CD4-positive, alpha-beta T cell (primary cell): ENCODE results near the gene ZNF22. TPM values are rescaled to one million over a fixed set of nuclear protein-coding genes. Genes with fewer than 3 reads are reported as not detected.

Experiments used
- ATAC-seq: fragments of 200-7000 bp; cut with Tn5 transposase; one replicate; pipeline ENCODE4 v1.10.0; 2022; ENCODE audit warnings: mild to moderate bottlenecking; ENCODE audit not compliant: poor library complexity
- CTCF ChIA-PET: fragments of 350-600 bp; sonication (Branson Sonifier 250); formaldehyde crosslinking; loops from one replicate; lab custom pipeline; 2021; ENCODE audit warnings: antibody characterized with exemption, inconsistent platforms; lab: Charles Lee
- POLR2A ChIA-PET: fragments of 350-600 bp; sonication (Branson Sonifier 250); formaldehyde crosslinking; loops from one replicate; lab custom pipeline; 2021; ENCODE audit warnings: antibody characterized with exemption, inconsistent platforms; lab: Charles Lee
- DNase-seq, 14 experiments: peaks; one replicate each; pipeline ENCODE4 v3.0.0-alpha.2; 2013 to 2020; ENCODE audit warnings: mixed read lengths in 2 of 14
- H3K27ac ChIP-seq, 2 donors: one replicate each; pipeline versions ENCODE4 v1.5.1 to v1.7.0; 2013; ENCODE audit warnings: low read length in 2 of 2, low read depth in 1 of 2, mild to moderate bottlenecking in 1 of 2
- H3K27me3 ChIP-seq, 2 experiments: 1 replicate in 1 of 2; 2 replicates in 1 of 2; pipeline versions ENCODE4 v1.6.1 to v1.7.0; 2013; ENCODE audit warnings: low read length in 2 of 2, control low read depth in 1 of 2, mild to moderate bottlenecking in 1 of 2, moderate library complexity in 1 of 2; ENCODE audit not compliant: insufficient read depth in 2 of 2, control insufficient read depth in 1 of 2
- H3K36me3 ChIP-seq: one replicate; pipeline ENCODE4 v1.6.1; 2013; ENCODE audit warnings: low read length, control low read depth; ENCODE audit not compliant: insufficient read depth
- H3K4me1 ChIP-seq: one replicate; pipeline ENCODE4 v1.6.1; 2013; ENCODE audit warnings: low read length, control low read depth; ENCODE audit not compliant: insufficient read depth
- H3K4me3 ChIP-seq: one replicate; pipeline ENCODE4 v1.5.1; 2013; ENCODE audit warnings: mild to moderate bottlenecking, low read length, moderate library complexity
- H3K9me3 ChIP-seq, 2 experiments: 1 replicate in 1 of 2; 2 replicates in 1 of 2; pipeline versions ENCODE4 v1.6.1 to v1.7.0; 2013; ENCODE audit warnings: low read length in 2 of 2, mild to moderate bottlenecking in 2 of 2, control low read depth in 1 of 2, moderate library complexity in 1 of 2; ENCODE audit not compliant: control insufficient read depth in 1 of 2, insufficient read depth in 1 of 2
- H3K27ac Mint-ChIP-seq: one replicate; pipeline ENCODE4 v1.8.0; 2020; ENCODE audit warnings: mixed read lengths
- H3K27me3 Mint-ChIP-seq: one replicate; pipeline ENCODE4 v1.8.0; 2021; ENCODE audit warnings: mixed read lengths
- H3K36me3 Mint-ChIP-seq: one replicate; pipeline ENCODE4 v1.8.0; 2021; ENCODE audit warnings: low read depth, mixed read lengths
- H3K4me1 Mint-ChIP-seq: one replicate; pipeline ENCODE4 v1.8.0; 2021; ENCODE audit warnings: low read depth, mixed read lengths
- H3K4me3 Mint-ChIP-seq: one replicate; pipeline ENCODE4 v1.8.0; 2020; ENCODE audit warnings: mild to moderate bottlenecking, mixed read lengths
- H3K9me3 Mint-ChIP-seq: one replicate; pipeline ENCODE4 v1.8.0; 2020; ENCODE audit warnings: mixed read lengths
- CTCF ChIP-seq: fragments of 200-600 bp; IDR thresholded peaks from one replicate; pipeline ENCODE4 v1.8.0; 2022; ENCODE audit warnings: antibody characterized with exemption, mild to moderate bottlenecking
- intact Hi-C, 2 experiments: fragments of 100-400 bp; cut with DNase I in 1 of 2; cut with micrococcal nuclease in 1 of 2; formaldehyde crosslinking; loops; one replicate each; pipeline versions ENCODE4 v1.15.1 to v1.9.0; 2023 to 2025; cut with DNase I, micrococcal nuclease
- total RNA-seq, 174 experiments: library from RNA in 2 of 174; stranded (reverse) in 2 of 174; gene quantifications; one replicate each; pipeline ENCODE4 v1.2.3 and lab custom pipeline; 2021 to 2026

Gene ZNF22
- total RNA-seq, 2 experiments from 2014 or later = 14.1 to 15.3 TPM

DNA sequence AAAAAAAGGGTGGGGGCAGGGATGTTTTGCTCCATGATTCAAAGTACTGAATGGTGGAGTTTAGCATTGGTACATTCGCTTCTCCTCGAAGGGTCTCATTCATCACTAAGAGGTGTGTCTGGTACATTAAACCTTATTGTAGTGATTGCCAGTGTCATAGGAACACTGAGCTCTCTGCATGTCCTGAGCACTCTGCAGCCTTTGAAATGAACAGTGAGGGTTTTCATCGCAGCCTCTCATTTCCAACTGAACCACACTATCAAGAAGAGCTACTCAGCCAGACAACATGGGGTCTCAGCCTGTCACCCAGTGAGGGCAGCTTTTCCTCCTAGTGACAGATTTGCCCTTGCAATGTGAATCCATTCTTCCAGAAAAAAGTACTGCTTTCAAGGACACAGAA, 14.5 kb upstream of the ZNF22 start:
- intact Hi-C loops = no loop called here
- Mint-ChIP-seq H3K27me3 (no peaks in the 10 kb centered on the region), H3K4me1 (no peaks in the 10 kb centered on the region), H3K27ac (no peak overlapping the region), H3K36me3 (no peaks in the 10 kb centered on the region), H3K4me3 (no peak overlapping the region), H3K9me3 (no peaks in the 10 kb centered on the region)
- ChIA-PET CTCF (no interaction called here), POLR2A (no interaction called here)
- Histone ChIP-seq H3K4me3 (no peak overlapping the region), H3K27ac (no peak overlapping the region), H3K36me3 (no peaks in the 10 kb centered on the region), H3K27me3 (no peaks in the 10 kb centered on the region), H3K4me1 (no peaks in the 10 kb centered on the region), H3K9me3 (no peaks in the 10 kb centered on the region)
- DNase-seq (no peak), ATAC-seq (no peak)
- no peak for TF ChIP-seq CTCF

- ChIA-PET POLR2A (no interaction called here), CTCF (no interaction called here)
- no peak overlapping the region for H3K27ac ChIP-seq
- no peaks in the 10 kb centered on the region for H3K9me3 Mint-ChIP-seq
- no peaks in the 10 kb centered on the region for H3K4me1 Mint-ChIP-seq
- no peaks in the 10 kb centered on the region for H3K9me3 ChIP-seq
- H3K36me3 Mint-ChIP-seq = no peaks in the 10 kb centered on the region
- TF ChIP-seq CTCF = no peak
- intact Hi-C loops = no loop called here
- no peaks in the 10 kb centered on the region for H3K4me1 ChIP-seq
- DNase-seq = no peak
- H3K27me3 Mint-ChIP-seq = no peaks in the 10 kb centered on the region
- no peak overlapping the region for H3K27ac Mint-ChIP-seq
- ATAC-seq = no peak
- no peak overlapping the region for H3K4me3 ChIP-seq
- H3K36me3 ChIP-seq = no peaks in the 10 kb centered on the region
- no peaks in the 10 kb centered on the region for H3K27me3 ChIP-seq
- no peak overlapping the region for H3K4me3 Mint-ChIP-seq
These were observed 14.1 kb upstream of the ZNF22 start for GRCh38 chr10:44986670-44987069.

DNA sequence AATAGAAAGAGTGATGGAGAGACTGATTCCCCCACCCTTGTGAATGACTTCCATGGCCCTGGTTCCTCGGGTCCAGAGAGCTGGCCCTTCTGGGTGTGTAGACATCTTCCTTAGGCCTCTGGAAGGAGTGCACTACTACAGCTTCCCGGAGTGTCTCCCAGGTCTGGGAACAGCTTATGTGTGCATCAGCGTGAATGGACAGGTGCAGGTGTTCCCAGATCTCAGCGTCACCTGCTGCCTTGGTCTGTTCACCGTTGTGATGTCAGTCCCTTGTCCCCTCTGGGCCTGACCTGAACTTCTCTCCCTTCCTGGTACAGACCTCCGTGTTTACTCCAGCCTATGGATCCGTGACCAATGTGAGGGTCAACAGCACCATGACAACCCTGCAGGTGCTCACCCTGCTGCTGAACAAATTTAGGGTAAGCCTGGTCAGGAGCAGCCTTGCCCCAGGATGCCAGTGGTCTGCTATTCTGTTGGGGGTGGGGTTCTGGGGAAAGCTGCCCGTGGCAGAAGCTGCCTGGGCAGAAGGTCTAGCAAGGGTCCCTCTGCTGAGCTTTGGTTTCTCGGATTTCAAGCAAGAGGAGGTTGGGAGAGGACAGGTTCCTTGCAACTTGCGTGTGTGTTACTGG, 11.7 kb upstream of the ZNF22 start:
- H3K36me3 ChIP-seq = no peaks in the 10 kb centered on the region
- intact Hi-C loops = no loop called here
- ATAC-seq (no peak), DNase-seq (no peak)
- Mint-ChIP-seq H3K27me3 (no peaks in the 10 kb centered on the region), H3K9me3 (no peaks in the 10 kb centered on the region), H3K4me3 (no peak overlapping the region), H3K27ac (no peak overlapping the region), H3K36me3 (no peaks in the 10 kb centered on the region), H3K4me1 (no peaks in the 10 kb centered on the region)
- CTCF ChIA-PET = no interaction called here
- no peaks in the 10 kb centered on the region for H3K27me3 ChIP-seq
- TF ChIP-seq CTCF = no peak
- no peak overlapping the region for H3K27ac ChIP-seq
- no peak overlapping the region for H3K4me3 ChIP-seq
- POLR2A ChIA-PET = no interaction called here
- no peaks in the 10 kb centered on the region for H3K4me1 ChIP-seq
- no peaks in the 10 kb centered on the region for H3K9me3 ChIP-seq
